Stimulated activated CD4-positive, alpha-beta T cell treated with anti-CD3 and anti-CD28 coated beads, TNF-alpha, amount 100 ng/mL, for 24 hours (primary cell): ENCODE results near the gene SPRY2.

Experiments used
- DNase-seq, 3 experiments: peaks; one replicate each; pipeline ENCODE4 v3.0.0-alpha.2; 2020; ENCODE audit warnings: low read depth in 3 of 3

SPRY2 gene

DNA sequence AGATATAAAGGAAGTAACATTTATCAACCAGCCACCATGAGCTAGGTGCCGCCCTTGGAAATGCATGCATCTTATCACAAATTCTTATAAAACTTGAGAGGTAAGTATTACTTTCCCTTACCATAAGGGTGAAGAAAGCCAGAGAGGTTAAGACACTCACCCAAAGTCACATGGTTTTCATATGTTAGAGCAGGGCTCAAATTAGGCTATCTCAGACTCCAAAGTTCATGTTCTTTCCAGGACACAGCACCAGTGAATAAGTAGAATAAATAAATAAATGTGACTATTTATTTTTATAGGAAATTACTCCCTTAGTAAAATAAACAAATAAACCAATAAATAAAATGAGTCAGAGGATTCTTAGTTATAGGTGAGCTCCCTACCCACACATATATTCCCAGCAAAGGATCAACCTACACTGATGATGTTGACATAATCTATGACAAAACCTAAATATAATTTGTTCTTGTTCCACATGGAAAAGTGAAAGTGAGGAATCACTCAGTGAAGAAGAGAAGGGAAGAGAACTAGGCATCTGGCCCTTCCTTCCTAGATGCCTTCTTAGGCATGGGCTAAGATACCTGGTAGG is 27.2 kb downstream of the SPRY2 start:
- DNase-seq, result no peak

DNA sequence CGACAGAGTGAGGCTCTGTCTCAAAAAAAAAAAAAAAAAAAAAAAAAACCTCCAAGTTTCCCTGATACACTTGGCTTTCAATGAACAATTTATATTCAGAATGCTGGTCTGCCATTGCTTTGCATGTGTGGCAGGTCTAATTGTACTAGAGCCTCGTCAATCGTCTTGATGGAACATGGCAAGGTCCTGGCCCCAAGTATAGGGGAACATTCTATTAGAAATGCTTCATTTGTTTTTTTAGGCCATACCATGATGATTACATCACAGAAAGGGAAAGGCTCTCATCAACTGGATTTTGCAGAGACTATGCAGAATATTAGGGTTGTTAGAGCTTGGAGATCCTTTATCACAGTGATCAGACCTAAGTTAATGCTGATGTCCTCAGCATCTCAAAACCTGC is 28.0 kb downstream of the SPRY2 start:
- no peak for DNase-seq

DNA sequence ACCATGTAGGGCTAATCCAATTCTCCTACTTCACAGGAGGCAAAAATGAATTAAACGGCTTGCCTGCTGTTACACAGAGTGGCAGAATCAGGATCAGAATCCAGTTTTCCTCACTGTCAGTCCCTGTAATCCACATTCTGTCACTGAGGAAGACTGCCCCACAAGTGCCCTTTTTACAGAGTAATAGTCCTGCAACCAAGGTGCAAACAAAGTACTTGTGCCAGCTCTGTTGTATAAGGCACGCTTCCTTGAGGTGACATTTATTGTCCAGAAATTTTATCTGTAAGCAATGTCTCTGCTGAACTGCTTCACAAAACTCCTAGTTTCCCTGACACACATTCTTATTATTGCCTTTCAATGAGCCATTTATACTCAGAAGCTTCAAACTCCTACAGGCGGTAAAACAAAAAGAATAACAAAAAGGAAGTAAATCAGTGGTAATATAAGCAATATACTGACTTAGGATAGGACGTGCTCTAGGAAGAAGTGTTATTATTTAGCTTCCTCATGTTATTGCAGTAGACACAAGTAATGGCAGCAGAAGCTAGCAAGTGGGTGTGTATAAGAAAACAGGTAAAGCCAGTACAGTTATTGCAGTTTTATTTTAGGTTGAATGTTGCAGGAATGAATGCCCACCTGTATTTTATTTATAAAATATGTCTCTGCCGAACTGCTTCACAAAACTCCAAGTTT is 28.8 kb downstream of the SPRY2 start:
- DNase-seq, result no peak

DNA sequence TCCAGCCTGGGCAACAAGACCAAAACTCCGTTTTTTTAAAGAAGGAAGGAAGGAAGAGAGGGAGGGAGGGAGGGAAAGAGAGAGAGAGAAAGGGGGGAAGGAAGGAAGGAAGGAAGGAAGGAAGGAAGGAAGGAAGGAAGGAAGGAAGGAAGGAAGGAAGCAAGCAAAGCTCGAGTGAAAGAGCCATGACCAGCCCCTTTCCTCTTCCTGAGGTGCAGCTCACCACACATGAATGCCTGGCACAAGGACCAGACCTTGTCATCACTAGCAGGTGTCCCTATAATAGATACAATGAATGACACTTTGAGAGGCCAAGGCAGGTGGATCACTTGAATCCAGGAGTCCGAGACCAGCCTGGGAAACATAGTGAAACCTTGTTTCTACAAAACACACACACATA is 31.0 kb downstream of the SPRY2 start:
- no peak for DNase-seq

DNA sequence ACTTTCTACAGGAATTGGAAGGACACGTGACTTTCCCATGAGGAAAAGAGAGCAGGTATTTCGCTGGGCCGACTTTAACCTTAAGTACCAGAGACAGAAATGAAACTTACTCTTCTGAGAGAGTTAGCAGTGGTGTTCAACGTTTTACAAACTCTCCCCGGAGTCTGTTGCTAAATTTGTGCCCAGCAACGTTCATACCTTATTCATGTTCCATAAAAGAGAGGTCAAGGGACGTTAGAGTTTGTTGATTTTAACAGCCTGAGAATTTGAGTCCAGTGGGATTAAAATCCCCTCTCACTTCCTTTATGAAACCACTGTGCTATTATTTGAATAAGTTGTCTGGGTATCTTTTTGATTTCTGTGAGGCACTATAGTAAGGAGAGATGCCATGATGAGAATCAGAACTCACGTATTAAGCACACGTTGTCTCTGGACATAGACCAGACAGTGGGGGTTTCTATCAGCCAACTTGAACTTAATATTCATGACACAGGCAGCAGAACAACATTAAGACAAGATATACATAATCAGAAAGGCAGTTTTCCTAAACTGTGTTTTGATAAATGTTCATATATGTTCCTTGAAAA is 33.4 kb downstream of the SPRY2 start:
- DNase-seq, result no peak

DNA sequence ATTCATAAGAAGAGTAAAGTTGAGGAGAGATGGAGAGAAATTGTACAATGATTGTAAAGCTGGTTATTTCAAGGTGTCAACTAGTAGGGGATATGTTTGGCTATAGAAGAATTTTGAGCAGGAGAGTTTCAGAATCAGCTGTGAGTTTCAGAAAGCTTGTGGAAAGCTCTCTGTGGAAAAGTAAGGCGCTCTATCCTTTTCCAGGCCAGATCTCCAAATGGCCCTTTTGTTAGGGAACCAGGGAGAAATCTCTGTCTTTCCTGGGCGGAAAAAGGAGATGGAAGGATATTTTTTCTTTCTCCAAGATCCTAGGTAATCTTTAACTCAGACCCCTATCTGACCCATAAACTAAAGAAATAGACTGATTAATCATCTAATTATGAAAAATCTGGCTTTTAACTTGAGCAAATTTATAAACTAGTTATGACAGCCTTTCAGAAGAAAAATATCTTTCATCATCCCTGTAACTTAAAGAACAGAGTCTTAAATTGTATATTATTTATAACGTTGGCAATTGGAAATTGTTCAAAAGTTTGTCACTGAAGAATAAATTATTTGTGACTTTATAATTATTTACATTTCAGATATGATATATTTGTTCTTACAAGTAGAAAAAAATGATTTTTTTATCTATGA is 34.5 kb downstream of the SPRY2 start:
- DNase-seq, result no peak

DNA sequence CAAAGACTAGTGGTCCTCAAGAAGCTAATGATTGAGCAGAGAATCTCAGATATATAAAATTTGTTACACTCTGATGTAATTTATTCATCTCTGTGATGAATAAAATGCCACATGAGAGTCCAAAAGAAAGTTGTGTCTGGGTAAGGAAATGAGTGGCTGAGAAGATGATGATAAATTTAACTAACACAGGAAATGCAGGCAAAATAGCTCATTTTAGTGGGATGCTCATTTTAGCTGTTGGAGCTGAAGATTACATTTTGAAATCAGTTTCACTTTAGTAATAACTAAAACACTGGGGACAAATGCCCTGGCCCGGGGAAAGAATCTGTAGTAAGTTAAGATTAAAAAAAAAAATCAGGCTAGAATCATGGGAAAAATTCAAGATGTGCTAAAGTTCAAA is 35.2 kb downstream of the SPRY2 start:
- DNase-seq, result no peak

DNA sequence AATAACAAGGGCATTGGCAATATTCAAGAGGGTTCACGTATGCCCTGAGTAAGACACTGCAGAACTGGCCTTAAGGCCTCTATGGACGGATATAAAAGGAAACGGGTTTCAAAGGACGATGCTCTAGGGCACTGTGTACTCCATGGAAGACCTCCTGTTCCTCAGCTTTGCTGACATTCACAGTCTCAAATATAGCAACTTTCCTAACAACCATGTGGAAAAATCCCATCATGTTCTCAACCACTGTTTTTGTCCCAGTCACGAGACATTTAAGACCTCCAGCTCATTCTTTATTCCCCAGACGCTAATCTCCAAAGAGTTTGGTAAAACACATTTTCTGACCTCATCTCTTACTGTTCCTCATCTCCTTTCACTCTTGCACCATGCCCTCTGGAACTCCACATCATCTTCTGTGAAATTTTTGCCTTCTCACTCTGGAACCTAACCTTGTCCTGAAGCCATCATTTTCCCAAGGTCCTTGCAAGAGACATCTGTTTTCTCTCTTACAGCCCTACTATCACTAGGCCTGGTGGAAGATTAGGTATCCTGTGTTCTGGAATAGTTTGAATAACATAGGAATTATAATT is 37.6 kb downstream of the SPRY2 start:
- no peak for DNase-seq

DNA sequence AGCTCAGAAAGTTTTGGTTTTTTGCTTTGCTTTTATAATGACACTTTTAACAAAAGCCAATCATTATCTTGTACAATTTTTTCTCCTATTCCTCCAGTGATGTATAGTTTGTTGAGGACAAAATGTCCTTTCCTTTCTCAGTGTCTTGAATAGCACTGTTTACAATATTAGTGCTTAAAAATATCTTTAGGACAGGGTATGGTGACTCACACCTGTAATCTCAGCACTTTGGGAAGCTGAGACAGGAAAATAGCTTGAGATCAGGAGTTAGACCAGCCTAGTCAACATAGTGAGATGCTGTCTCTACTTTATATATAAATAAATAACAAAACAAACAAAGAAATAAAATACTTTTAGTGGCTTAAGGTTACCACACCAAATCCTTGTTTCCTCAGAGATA is 41.9 kb downstream of the SPRY2 start:
- DNase-seq, result no peak

DNA sequence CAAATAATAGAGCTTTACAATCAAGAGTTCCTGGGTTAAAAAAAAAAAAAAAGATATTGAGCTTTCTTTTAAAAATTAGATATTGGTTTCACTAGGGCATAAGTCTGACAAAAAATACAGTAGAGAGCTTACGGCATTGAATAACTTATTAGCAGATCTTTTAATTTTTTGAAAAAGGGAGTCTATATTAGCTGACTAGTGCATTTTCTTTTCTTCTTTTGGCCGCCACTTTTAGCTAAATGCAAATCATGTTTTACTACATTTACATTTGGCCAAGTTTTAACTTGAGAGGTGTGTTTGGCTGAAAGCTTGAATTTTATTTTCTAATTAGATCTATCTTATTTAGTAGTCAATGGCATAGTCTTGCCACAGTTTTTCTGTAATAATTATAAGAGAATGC is 43.4 kb downstream of the SPRY2 start:
- no peak for DNase-seq

DNA sequence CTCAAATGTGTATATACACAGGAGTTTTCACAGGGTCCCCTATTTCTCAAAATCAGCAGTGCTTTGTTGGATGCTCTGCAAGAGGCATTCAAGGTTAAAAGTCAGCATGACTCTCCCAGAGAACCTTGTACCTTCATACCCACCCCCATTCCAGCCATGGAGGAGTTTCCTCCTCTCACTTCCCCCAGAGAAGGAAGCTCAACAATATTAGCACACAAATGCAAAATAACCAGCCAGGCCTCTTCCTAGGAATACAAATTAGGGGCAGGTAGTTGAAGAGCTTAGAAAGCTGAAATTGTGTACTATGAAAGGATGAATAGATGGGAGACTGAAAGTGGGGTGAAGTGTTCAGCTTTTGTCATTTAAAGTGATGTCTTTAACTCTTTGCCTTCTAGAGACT is 43.8 kb downstream of the SPRY2 start:
- no peak for DNase-seq

DNA sequence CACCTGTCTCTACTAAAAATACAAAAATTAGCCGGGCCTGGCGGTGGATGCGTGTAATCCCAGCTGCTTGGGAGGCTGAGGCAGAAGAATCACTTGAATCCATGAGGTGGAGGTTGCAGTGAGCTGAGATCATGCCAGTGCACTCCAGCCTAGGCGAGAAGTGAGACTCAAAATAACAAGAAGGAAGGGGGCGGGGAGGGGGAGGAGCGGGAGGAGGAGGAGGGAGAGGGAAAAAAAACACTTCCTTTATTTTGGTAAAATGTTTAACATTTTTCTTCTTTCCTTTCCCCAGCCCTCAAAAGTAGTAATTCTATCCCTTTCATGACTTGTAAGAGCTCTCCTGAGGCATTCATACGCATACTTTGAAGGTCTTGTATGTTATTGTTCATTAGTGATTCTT is 44.3 kb downstream of the SPRY2 start:
- no peak for DNase-seq

DNA sequence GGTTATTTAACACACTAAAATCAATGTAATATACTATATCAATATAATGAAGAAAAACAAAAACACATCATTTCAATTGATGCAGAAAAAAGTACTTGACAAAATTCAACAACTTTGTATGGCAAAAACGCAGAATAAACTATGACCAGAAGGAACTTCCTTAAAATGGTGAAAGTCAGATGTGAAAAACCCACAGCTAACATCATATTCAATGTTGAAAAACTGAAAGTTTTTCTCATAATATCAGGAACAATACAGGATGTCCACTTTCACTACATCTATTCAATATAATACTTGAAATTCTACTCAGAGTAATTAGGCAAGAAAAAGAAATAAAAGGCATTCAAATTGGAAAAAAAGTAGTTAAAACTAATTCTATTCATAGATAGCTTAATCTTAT is 50.3 kb downstream of the SPRY2 start:
- no peak for DNase-seq
